GM18907 (cell line): ENCODE measurements around the gene RPL19.

Source experiments
- ATAC-seq: cut with Tn5 transposase; IDR thresholded peaks from one replicate; pipeline ENCODE4 v1.9.1; 2021; ENCODE audit warnings: mild to moderate bottlenecking, moderate library complexity; ENCODE audit not compliant: unreplicated experiment

Gene RPL19

GRCh38 chr17:39222866-39223834 lies 23.1 kb downstream of the RPL19 start:
- no peak for ATAC-seq

- ATAC-seq, result no peak
Measured at GRCh38 chr17:39223907-39224777, 24.1 kb downstream of the RPL19 start.

- no peak for ATAC-seq
Measured at GRCh38 chr17:39224778-39225307, 24.8 kb downstream of the RPL19 start.

GRCh38 chr17:39225308-39225958 lies 25.4 kb downstream of the RPL19 start, which contains the start of gene STAC2:
Gene STAC2 (minus strand): TSS chr17:39225945. CDS start chr17:39225502, 443 bp downstream.
- no peak for ATAC-seq

GRCh38 chr17:39225959-39226683 lies 26.0 kb downstream of the RPL19 start:
- ATAC-seq, result no peak

GRCh38 chr17:39227364-39227919 lies 27.4 kb downstream of the RPL19 start:
- no peak for ATAC-seq

GRCh38 chr17:39229274-39229913 lies 29.3 kb downstream of the RPL19 start:
- no peak for ATAC-seq

GRCh38 chr17:39230361-39230760 lies 30.3 kb downstream of the RPL19 start:
- no peak for ATAC-seq

- ATAC-seq, result no peak
Measured at GRCh38 chr17:39231091-39231561, 31.0 kb downstream of the RPL19 start.

- ATAC-seq, result no peak
Measured at GRCh38 chr17:39231591-39232551, 31.8 kb downstream of the RPL19 start.

GRCh38 chr17:39235555-39236449 lies 35.7 kb downstream of the RPL19 start:
- no peak for ATAC-seq

GRCh38 chr17:39236450-39236927 lies 36.4 kb downstream of the RPL19 start:
- ATAC-seq, result no peak

- no peak for ATAC-seq
Measured at GRCh38 chr17:39236981-39237441, 36.9 kb downstream of the RPL19 start.

GRCh38 chr17:39237586-39237985 lies 37.5 kb downstream of the RPL19 start:
- ATAC-seq, result no peak

GRCh38 chr17:39238311-39238972 lies 38.4 kb downstream of the RPL19 start:
- ATAC-seq, result no peak

GRCh38 chr17:39239640-39240314 lies 39.7 kb downstream of the RPL19 start:
- no peak for ATAC-seq
